Kidney epithelial cell (primary cell): ENCODE results near the gene NMT1. TPM values are rescaled to one million over a fixed set of nuclear protein-coding genes. Genes with fewer than 3 reads are reported as not detected.

Experiments used
- DNase-seq: peaks from one replicate; pipeline ENCODE4 v3.0.0-alpha.2; 2010; ENCODE audit warnings: low read depth
- H3K27me3 ChIP-seq: 2 replicates; pipeline ENCODE4 v1.6.0; 2011; ENCODE audit warnings: low read length; ENCODE audit not compliant: control insufficient read depth, insufficient read depth
- H3K36me3 ChIP-seq: 2 replicates; pipeline ENCODE4 v1.5.1; 2011; ENCODE audit warnings: low read length; ENCODE audit not compliant: control insufficient read depth, insufficient read depth
- H3K4me3 ChIP-seq: 2 replicates; pipeline ENCODE4 v1.5.1; 2011; ENCODE audit warnings: low read depth, mild to moderate bottlenecking, control low read depth, low read length
- total RNA-seq: library from RNA; depleted of rRNA; stranded (reverse); fragments of >200 nt; gene quantifications from 2 replicates; pipeline ENCODE4 v1.2.3, GENCODE V29; 2015
- TF ChIP-seq, protein P1 (sequence below): IDR thresholded peaks from 2 replicates; pipeline ENCODE4 v1.5.1; 2011; ENCODE audit warnings: mild to moderate bottlenecking, moderate library complexity, low read length, control low read depth, inconsistent platforms; ENCODE audit not compliant: insufficient read depth, poor library complexity, severe bottlenecking

NMT1 gene
- total RNA-seq, 1 donor from 2014 or later: 68.0 TPM

- TF ChIP-seq, protein P1, sequence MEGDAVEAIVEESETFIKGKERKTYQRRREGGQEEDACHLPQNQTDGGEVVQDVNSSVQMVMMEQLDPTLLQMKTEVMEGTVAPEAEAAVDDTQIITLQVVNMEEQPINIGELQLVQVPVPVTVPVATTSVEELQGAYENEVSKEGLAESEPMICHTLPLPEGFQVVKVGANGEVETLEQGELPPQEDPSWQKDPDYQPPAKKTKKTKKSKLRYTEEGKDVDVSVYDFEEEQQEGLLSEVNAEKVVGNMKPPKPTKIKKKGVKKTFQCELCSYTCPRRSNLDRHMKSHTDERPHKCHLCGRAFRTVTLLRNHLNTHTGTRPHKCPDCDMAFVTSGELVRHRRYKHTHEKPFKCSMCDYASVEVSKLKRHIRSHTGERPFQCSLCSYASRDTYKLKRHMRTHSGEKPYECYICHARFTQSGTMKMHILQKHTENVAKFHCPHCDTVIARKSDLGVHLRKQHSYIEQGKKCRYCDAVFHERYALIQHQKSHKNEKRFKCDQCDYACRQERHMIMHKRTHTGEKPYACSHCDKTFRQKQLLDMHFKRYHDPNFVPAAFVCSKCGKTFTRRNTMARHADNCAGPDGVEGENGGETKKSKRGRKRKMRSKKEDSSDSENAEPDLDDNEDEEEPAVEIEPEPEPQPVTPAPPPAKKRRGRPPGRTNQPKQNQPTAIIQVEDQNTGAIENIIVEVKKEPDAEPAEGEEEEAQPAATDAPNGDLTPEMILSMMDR: peak; percentile 100
- Histone ChIP-seq H3K36me3 (no peaks in the 10 kb centered on the region), H3K27me3 (no peaks in the 10 kb centered on the region), H3K4me3 (peak within 1 kb of the TSS; percentile 54)
- DNase-seq: peak; percentile 90
These were observed 74.3 kb downstream of the NMT1 start, which contains the start of gene ACBD4 for GRCh38 chr17:45135192-45135977. ACBD4 (plus strand) TSS chr17:45135687; CDS start chr17:45136145, 458 bp downstream.

GRCh38 chr17:45135978-45136791, 75.1 kb downstream of the NMT1 start:
- TF ChIP-seq, protein P1: no peak
- Histone ChIP-seq H3K27me3 (no peaks in the 10 kb centered on the region), H3K36me3 (no peaks in the 10 kb centered on the region), H3K4me3 (peak overlapping the region; percentile 54)
- no peak for DNase-seq

GRCh38 chr17:45136846-45137560, 75.9 kb downstream of the NMT1 start:
- Histone ChIP-seq H3K27me3 (no peaks in the 10 kb centered on the region), H3K36me3 (no peaks in the 10 kb centered on the region), H3K4me3 (no peak overlapping the region)
- DNase-seq: no peak
- TF ChIP-seq, protein P1: no peak

- DNase-seq: no peak
- TF ChIP-seq, protein P1: no peak
- H3K36me3 ChIP-seq: no peaks in the 10 kb centered on the region
- no peak overlapping the region for H3K4me3 ChIP-seq
- no peaks in the 10 kb centered on the region for H3K27me3 ChIP-seq
These were observed 76.6 kb downstream of the NMT1 start for GRCh38 chr17:45137561-45138305.

- TF ChIP-seq, protein P1: no peak
- H3K27me3 ChIP-seq: no peaks in the 10 kb centered on the region
- H3K4me3 ChIP-seq: no peak overlapping the region
- no peaks in the 10 kb centered on the region for H3K36me3 ChIP-seq
- no peak for DNase-seq
These were observed 77.9 kb downstream of the NMT1 start for GRCh38 chr17:45138911-45139532.
